NCI-H2081 (cell line): ENCODE data around the gene DHRS3.

Source experiments
- DNase-seq, 2 experiments: peaks; one replicate each; lab custom pipeline; 2025; lab: John Stamatoyannopoulos, UW

Gene DHRS3

DNA sequence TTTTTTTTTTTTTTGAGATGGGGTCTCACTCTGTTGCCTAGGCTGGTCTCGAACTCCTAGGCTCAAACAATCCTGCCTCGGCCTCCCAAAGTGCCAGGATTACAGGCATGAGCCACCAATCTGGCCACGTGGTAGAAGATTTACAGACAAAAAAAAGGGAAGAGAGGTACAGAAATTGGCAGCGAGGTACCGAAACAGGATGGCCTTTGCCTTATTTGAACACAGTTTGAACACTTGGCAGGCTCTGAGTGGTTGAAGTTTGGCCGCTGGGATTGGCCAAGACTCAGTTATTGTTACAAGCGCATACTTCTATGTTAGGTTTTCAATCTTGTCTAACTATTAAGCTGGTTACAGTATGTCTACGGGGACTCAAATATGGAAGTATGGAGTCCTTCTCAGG, 19.7 kb upstream of the DHRS3 start:
- no peak for DNase-seq

GRCh38 chr1:12636098-12636950, 18.3 kb upstream of the DHRS3 start:
- no peak for DNase-seq

- no peak for DNase-seq
These were observed 16.7 kb upstream of the DHRS3 start for GRCh38 chr1:12634696-12635202.

- DNase-seq = no peak
These were observed 16.1 kb upstream of the DHRS3 start for GRCh38 chr1:12634156-12634555.

DNA sequence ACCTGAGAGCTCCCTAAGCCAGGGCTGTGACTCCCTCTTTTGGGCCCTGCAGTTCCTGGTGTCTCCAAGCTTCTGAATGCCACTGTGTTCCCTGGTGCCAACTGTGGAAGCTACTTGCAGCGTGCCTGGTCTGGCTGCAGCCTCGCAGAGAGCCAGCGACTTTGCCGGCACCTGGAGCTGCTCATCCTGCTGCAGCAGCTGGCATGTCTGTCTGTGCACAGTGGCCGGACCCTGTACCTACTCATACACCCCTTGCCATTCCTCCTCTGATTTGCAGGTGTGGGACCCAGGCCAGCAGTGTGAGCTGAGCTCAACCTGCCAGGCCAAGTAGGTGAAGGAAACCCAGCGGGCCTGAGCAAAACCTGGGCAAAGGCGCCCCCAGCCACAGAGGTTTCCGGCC, 13.6 kb upstream of the DHRS3 start:
- DNase-seq = no peak

- no peak for DNase-seq
These were observed 13.0 kb upstream of the DHRS3 start for GRCh38 chr1:12630946-12631530.

GRCh38 chr1:12629985-12630760, 12.2 kb upstream of the DHRS3 start:
- no peak for DNase-seq

DNA sequence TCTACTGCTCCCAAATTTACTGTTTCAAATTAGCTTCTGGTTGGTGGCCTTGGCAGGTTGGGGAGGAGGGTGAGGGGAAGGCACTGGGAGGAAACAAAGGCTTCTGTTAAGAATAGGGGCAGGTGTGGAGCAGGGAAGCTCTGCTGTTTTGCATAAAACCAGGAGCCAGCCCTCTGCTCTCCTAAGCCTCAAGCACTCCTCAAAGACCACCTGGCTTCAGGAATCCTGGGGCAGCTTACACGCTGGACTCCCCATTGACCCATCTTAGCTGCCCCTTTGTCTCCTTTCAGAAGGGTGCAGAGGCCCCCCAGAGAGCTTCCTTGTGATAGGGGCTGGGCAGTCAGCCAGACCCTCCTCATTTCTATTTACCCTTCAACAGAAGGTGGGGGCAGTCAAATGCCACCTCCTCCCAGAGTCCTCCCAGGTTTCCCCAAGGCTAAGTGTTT, 11.5 kb upstream of the DHRS3 start:
- DNase-seq = no peak

- no peak for DNase-seq
These were observed 9.3 kb upstream of the DHRS3 start for GRCh38 chr1:12627296-12627695.

- no peak for DNase-seq
These were observed 8.9 kb upstream of the DHRS3 start for GRCh38 chr1:12626888-12627287.

- no peak for DNase-seq
These were observed 7.3 kb upstream of the DHRS3 start for GRCh38 chr1:12625276-12625675.

DNA sequence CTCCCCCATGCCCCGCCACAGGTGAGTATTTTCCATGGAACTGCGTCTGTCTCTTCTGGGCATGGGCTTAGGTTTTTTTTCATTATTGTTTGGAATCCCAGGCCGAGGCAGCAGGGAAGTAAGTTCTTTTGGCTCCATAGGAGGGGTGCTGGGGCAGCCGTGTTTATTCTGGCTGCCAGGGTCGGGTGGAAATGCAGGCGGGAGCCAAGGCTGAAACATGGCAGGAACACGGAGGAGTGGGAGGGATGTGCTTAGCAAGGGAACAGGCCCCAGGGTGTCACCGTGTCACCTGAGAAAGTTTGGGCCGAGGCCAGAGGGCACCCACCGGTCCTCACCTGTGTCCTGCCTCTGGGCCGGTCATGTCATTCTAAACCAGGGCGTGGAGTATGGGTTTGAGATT, 4.5 kb upstream of the DHRS3 start:
- DNase-seq = no peak

DNA sequence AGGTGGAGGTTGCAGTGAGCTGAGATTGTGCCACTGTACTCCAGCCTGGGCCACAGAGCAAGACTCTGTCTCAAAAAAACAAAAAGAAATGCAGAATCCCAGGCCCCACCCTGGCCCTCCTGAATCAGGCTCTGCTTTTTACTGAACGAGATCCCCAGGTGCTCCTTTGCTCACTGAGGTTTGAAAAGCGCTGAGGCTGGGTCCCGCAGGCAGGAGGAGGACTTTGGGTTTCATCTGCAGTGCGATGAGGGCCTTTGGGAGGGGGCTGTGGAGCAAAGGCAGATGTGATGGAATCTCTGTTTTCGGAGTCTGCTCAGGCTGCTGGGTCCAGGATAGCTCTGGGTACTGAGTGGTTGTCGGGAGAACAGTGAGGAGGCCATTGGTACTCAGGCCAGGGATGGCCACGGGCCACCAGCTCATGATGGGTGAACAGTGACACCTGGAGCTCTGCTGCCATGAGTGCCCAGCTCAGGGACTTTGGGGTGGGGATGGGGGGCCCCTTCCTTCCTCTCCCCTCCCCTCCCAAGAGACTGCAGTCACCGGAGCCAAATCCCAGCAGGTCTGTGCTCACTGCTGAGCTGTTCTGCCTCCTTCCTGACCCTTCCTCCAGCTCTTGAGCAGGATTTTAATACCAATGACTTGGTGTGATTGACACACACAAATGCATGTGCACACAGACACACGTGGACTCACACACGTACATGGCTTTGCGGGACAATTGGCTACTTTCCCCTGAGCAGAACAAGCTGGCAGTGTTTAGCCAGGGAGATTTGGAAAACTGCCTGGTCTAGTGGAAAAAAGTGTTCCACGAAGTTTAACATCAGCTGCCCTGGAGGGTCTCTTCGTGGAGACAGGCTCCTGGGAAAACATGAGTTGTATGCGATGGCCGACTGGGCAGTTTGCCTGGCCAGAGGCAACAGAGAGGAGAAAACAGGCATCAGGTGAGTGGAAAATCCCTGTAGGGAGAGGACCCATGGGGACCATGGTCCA, 3.6 kb upstream of the DHRS3 start:
- no peak for DNase-seq

GRCh38 chr1:12620931-12621330, 2.9 kb upstream of the DHRS3 start:
- DNase-seq = no peak

GRCh38 chr1:12620488-12620865, 2.5 kb upstream of the DHRS3 start:
- no peak for DNase-seq

DNA sequence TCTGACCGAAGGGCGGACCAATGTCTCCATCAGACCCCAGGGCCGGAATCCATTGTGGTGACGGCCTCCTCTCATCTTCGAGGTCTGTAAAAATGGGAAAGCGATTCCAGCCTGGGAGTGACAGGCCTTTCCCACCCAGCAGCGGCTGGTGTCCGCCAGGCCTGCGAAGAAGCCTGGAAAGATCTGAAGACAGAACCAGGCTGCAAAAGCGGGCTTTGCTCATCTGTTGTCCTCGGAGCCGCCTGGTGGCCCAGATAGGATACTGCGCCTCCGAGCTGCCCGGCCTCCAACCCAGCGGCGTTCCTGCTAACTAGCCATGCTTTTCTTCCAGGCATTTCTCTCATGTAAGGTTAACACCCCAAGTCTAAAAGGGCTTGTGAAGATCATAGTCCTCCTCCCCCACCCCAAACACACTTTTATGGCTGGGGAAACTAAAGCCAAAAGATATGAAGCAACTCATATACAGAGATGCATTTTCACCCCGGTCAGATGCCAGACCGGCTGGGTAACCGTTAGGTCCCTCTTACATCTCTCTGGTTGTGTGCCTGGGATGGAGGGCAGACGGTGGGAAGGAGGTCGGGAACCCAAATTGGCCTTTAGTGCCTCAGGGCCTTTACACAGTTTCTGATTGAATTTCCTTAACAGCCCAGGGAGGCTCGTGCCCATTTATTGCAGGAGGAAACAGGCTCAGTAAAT, 1.9 kb upstream of the DHRS3 start:
- peak; percentile 63 to 77 for DNase-seq

DNA sequence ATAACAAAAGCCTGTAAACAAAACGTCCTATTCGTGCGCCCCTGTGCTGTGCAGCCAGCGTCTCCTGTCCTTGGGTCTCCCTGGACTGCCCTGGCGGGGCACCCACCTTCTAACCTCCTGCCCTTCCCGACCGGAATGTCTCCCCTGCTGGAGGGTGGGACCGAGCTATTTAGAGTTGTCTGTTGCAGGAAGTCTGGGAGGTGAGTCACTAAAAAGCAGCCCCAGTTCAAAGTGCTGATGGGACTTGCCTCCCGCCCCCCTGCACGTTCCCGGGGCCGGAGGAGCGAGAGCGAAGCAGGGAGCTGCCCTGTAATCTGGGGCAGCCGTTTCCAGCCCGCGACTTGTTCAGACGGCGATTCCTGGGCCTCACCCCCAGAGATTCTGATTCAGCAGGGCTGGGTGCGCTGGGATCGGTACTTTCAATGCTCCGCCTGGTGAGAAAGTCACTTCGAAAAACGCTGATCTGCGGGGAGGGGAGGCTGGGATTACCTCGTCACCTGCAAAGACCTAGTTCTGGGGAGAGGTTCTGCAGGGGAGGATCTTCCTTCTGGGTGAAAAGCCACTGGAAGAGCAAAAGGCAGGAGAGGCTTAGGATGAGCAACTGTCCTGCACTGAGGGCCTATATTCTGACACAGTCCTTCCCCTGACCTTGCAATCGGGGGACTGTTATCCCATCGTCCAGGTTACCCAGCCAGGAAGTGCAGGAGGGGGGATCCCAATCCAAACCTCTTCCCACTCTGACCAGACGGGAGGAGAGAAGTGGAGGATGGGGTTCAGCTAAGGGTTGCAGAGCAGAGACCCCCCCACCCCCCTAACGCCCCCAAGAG, 1.2 kb upstream of the DHRS3 start:
- no peak for DNase-seq

DNA sequence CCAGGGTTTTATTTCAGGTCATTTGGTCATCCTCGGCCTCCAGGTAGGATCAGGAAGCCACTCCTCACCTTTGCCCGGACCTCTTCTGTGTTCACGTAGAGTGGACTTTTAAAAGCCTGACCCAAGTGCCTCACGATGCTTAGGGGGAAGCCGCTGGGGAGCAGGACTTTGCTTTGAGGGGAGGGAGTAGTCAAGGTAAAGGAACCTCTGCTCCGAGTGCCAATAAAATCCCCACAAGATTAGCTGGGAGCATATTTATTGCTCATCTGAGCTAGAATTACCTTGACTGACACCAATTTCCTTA, 603 bp upstream of the DHRS3 start:
- DNase-seq = no peak

- no peak for DNase-seq
These were observed 504 bp downstream of the DHRS3 start for GRCh38 chr1:12617511-12617900.

- peak in 1 of 2 experiments; percentile 5 for DNase-seq
These were observed 1.2 kb downstream of the DHRS3 start for GRCh38 chr1:12616709-12617373.
